Uterus (tissue), 2 donors: ENCODE measurements around the gene PPARA.

Experiments used
- POLR2A ChIP-seq, 2 donors: fragments of 450-650 bp; IDR thresholded peaks; one replicate each; pipeline ENCODE4 v1.6.1; 2016; ENCODE audit warnings: antibody characterized with exemption in 2 of 2, mild to moderate bottlenecking in 1 of 2, moderate library complexity in 1 of 2
- TF ChIP-seq, protein P1 (sequence below), 4 experiments: fragments of 200-600 bp in 2 of 4; fragments of 450-650 bp in 2 of 4; sonication (generic) in 2 of 4; IDR thresholded peaks; one replicate each; pipeline ENCODE4 v1.5.1; 2016 to 2019; ENCODE audit warnings: antibody characterized with exemption in 4 of 4, mild to moderate bottlenecking in 2 of 4, moderate library complexity in 1 of 4

DNA sequence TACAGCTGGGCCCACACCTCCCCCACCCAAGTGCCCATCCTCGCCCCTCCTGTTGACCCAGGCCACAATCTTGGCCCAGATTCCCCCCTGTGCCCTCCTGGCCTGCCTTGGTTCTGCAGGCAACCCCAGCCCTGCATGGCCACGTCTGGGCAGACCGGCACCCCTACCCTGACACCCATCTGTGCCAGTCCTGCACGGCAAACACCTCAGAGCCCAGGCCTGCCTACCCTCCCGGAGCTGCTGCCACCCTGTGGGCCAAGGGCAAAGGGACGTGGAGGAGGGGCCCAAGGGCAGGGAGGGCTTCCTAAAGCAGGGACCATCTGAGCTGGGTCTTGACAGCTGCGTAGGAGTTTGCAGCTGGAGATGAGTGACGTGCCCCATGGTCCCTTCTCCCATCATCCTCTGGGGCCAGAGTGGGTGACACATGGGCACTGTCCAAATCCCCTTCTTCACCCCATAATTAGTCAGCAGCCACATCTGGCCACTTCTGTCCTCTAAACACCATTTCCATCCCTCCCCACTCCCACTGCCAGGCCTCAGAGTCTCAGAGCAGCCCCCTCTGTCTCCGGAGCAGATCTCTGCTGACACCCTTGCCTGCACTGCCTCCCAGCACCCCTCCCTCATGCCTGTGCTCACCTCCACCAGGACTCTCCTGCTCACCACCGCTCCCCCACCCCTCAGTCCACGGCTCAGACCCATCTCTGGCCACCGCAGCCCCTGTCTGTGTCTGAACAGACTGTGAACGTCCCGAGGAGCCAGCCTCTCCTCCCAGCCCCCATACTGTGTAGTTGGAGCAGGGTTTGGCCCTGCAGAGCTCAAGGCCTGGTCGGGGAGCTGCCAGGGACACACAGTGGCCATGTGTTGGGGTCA is 35.6 kb upstream of the PPARA start:
- TF ChIP-seq, protein P1, sequence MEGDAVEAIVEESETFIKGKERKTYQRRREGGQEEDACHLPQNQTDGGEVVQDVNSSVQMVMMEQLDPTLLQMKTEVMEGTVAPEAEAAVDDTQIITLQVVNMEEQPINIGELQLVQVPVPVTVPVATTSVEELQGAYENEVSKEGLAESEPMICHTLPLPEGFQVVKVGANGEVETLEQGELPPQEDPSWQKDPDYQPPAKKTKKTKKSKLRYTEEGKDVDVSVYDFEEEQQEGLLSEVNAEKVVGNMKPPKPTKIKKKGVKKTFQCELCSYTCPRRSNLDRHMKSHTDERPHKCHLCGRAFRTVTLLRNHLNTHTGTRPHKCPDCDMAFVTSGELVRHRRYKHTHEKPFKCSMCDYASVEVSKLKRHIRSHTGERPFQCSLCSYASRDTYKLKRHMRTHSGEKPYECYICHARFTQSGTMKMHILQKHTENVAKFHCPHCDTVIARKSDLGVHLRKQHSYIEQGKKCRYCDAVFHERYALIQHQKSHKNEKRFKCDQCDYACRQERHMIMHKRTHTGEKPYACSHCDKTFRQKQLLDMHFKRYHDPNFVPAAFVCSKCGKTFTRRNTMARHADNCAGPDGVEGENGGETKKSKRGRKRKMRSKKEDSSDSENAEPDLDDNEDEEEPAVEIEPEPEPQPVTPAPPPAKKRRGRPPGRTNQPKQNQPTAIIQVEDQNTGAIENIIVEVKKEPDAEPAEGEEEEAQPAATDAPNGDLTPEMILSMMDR (IDR thresholded peaks at IDR 0.05): peak in 1 of 4 experiments; percentile 6
- no peak for TF ChIP-seq POLR2A (IDR thresholded peaks at IDR 0.05)
